Activated T-helper 1 cell treated with anti-CD3 and anti-CD28 coated beads, Interleukin-12 subunit alpha, Interleukin-12 subunit beta, Interleukin-2, Interleukin-4 antibody, amounts not matched to agents 30 ng/mL and 10 ng/mL and 1 ng/mL, durations not matched to agents 14 hours and 24 hours and 36 hours (primary cell): ENCODE data around the gene CNST. TPM values are rescaled to one million over a fixed set of nuclear protein-coding genes. Genes with fewer than 3 reads are reported as not detected.
A peak's percentile ranks its signal among the peaks of the same experiment; 100 is the strongest.
"Not testable (repeated sequence)": the region's sequence is repeated elsewhere in the genome, so short reads cannot be mapped to it uniquely, and the experiment has no call there.

Source experiments
- DNase-seq: peaks from one replicate; pipeline ENCODE4 v3.0.0; 2021; ENCODE audit warnings: low spot score
- H3K27ac Mint-ChIP-seq: one replicate; pipeline ENCODE4 v1.8.0; 2021; ENCODE audit warnings: mild to moderate bottlenecking, mixed read lengths
- H3K27me3 Mint-ChIP-seq: one replicate; pipeline ENCODE4 v1.8.0; 2022; ENCODE audit warnings: mild to moderate bottlenecking, moderate library complexity, mixed read lengths; ENCODE audit not compliant: insufficient read depth
- H3K36me3 Mint-ChIP-seq: one replicate; pipeline ENCODE4 v1.8.0; 2021; ENCODE audit warnings: low read depth, mixed read lengths
- H3K4me1 Mint-ChIP-seq: one replicate; pipeline ENCODE4 v1.8.0; 2021; ENCODE audit warnings: low read depth, mixed read lengths
- H3K4me3 Mint-ChIP-seq: one replicate; pipeline ENCODE4 v1.8.0; 2021; ENCODE audit warnings: mild to moderate bottlenecking, moderate library complexity, mixed read lengths
- H3K9me3 Mint-ChIP-seq: one replicate; pipeline ENCODE4 v1.8.0; 2021; ENCODE audit warnings: mixed read lengths
- intact Hi-C: fragments of 100-400 bp; cut with micrococcal nuclease; formaldehyde crosslinking; loops from one replicate; pipeline ENCODE4 v1.15.1; 2024
- total RNA-seq: library from RNA; stranded (reverse); gene quantifications from 2 replicates; pipeline ENCODE4 v1.2.3, GENCODE V29; 2022

CNST gene
- total RNA-seq, 1 donor from 2014 or later = 27.0 TPM

DNA sequence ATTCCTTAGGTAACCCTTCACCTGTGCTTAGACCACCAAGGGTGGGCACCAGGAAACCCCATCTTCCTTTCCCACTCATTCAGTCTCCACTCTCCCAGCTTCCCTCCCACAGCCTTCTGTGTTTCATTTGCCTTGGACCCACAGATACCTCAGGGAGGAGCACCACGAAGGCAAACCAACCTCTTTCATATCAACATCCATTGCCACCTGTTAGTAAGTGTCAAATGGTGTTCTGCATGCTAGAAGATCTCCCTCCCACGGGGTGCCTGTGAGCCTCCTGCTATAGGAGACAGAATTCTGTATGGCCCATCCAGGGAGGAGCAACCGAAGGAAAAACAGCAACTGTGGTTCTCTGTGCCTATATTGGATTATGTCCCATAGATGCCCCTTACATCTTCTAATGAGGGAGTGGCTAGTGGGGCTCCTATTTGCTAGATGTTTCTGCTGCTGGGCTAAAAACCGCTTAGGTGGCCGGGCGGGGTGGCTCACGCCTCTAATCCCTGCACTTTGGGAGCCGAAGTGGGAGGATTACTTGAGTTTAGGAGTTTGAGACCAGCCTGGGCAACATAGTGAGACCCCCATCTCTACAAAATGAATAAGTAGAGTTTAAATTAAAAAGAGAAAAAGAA, 132.3 kb downstream of the CNST start:
- intact Hi-C loops = loop anchor here (1.0 to 10.0 kb wide), 9 partner anchors 9 to 1544 kb away; partner anchors contain the start of genes CNST, KIF26B, SCCPDH and SMYD3
- Mint-ChIP-seq H3K36me3 (no peaks in the 10 kb centered on the region), H3K27ac (peak overlapping the region; percentile 5), H3K27me3 (peaks cover 2% of the 10 kb centered on the region), H3K4me3 (no peak overlapping the region), H3K4me1 (peaks cover 6% of the 10 kb centered on the region), H3K9me3 (peaks cover 11% of the 10 kb centered on the region)
- DNase-seq = no peak

DNA sequence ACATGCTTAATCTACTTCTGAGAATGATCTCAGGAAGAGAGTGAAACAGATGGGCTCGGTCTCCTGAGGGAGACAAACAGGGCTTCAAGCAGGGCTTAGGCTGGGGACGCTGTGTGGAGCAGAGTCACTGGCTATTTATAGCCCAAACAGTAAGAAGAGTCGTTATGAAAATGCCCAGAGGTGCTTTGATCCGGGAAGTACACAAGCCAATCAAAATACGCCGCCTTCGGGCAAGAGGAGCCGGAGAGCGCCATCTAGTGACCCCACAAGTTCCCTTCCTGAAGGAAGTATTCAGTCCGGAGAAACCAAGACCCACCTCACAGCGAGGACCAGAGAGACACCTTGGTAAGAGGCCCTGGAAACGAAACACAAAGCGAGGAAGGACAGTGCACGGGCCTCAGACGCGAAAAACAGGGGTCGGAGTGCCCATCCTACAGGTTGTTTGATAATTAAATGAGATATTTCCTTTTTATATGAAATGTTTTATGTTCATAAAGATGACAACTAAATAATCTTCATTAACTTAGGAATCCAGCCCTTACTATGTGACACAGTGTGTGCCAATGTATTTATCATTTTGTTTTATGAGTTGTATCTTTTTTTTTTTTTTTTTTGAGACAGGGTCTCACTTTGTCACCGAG, 133.0 kb downstream of the CNST start:
- Mint-ChIP-seq H3K9me3 (peaks cover 7% of the 10 kb centered on the region), H3K36me3 (no peaks in the 10 kb centered on the region), H3K27me3 (peaks cover 2% of the 10 kb centered on the region), H3K4me1 (peaks cover 6% of the 10 kb centered on the region), H3K27ac (no peak overlapping the region), H3K4me3 (no peak overlapping the region)
- DNase-seq = peak; percentile 71
- intact Hi-C loops = loop anchor here (1.0 to 10.0 kb wide), 9 partner anchors 10 to 1544 kb away; partner anchors contain the start of genes CNST, KIF26B, SCCPDH and SMYD3

DNA sequence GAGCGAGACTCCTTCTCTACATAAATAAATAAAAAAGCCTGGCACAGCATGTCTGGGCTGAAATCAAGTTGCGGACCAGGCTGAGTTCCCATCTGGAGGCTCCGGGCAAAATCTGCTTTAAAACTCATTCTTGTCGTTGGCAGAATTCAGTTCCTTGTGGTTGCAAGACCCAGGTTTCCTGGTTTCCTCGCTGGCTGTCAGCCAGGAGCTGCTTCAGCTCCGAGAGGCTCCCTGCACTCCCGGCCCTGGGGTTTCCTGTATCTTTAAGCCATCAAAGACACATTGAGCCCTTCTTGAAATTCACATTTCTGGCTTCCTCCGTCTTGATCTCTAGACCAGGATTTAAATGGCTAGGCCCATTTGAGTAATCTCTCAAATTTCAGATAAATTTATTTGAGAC, 137.3 kb downstream of the CNST start:
- H3K9me3 Mint-ChIP-seq = no peaks in the 10 kb centered on the region
- no peak overlapping the region for H3K27ac Mint-ChIP-seq
- peaks cover 6% of the 10 kb centered on the region for H3K4me1 Mint-ChIP-seq
- no peak for DNase-seq
- intact Hi-C loops = no loop called here
- H3K4me3 Mint-ChIP-seq = no peak overlapping the region
- H3K36me3 Mint-ChIP-seq = no peaks in the 10 kb centered on the region
- H3K27me3 Mint-ChIP-seq = peaks cover 2% of the 10 kb centered on the region

DNA sequence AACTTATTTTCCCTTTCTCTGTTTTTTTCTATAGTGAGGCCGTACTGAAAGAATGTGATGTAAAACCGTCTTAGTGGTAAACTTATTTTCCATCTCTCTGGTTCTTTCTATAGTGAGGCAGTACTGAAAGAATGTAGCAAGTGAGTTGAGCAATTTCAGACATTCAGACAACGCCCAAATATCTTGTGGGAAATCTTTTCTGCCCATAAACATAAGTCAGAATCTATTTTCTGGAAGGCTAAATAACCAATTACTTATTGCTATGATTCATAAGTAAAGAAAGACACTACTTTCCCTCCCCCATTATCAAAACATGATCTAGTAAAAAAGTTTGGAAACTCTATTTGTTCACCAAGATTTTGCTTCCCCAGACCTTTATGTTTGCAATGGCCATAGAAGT, 139.1 kb downstream of the CNST start:
- no peak for DNase-seq
- no peaks in the 10 kb centered on the region for H3K27me3 Mint-ChIP-seq
- no peaks in the 10 kb centered on the region for H3K36me3 Mint-ChIP-seq
- H3K9me3 Mint-ChIP-seq = peaks cover 6% of the 10 kb centered on the region
- intact Hi-C loops = no loop called here
- H3K4me1 Mint-ChIP-seq = peaks cover 6% of the 10 kb centered on the region
- H3K27ac Mint-ChIP-seq = no peak overlapping the region
- no peak overlapping the region for H3K4me3 Mint-ChIP-seq

DNA sequence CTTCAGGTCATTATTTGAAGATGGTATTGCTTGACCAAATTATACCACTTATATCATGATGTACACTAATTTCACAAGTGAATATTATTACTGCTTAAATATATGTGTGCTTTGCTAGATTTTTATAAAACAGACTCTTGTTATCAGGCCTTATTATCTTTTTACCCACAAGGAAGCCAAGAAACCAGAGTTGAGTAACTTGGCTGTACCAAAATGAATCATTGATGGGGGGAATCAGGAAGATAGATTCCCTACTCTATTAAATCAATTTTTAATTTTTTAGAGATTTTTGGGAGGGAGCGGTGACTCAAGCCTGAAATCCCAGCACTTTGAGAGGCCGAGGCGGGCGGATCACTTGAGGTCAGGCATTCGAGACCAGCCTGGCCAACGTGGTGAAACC, 141.9 kb downstream of the CNST start:
- intact Hi-C loops = no loop called here
- Mint-ChIP-seq H3K36me3 (no peaks in the 10 kb centered on the region), H3K27ac (no peak overlapping the region), H3K9me3 (peaks cover 17% of the 10 kb centered on the region), H3K4me1 (peaks cover 6% of the 10 kb centered on the region), H3K4me3 (no peak overlapping the region), H3K27me3 (no peaks in the 10 kb centered on the region)
- DNase-seq = no peak

DNA sequence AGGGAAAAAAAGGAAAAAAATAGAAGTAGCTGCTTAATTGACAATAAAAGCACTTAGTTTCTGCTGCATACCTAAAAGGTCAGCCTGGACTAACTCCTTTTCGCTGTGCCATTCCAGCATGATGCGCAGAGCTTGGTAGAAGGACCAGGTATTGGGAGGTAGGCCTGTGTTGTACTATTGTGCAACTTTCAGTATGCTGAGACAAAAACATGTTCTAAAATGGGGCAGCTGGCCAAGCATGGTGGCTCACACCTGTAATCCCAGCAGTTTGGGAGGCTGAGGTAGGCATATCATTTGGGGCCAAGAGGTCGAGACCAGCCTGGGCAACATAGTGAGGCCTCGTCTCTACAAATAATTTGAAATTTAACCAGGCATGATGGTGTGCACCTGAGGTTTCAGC, 142.9 kb downstream of the CNST start:
- no peaks in the 10 kb centered on the region for H3K36me3 Mint-ChIP-seq
- H3K27me3 Mint-ChIP-seq = no peaks in the 10 kb centered on the region
- peaks cover 17% of the 10 kb centered on the region for H3K9me3 Mint-ChIP-seq
- no peak overlapping the region for H3K4me3 Mint-ChIP-seq
- H3K27ac Mint-ChIP-seq = no peak overlapping the region
- intact Hi-C loops = no loop called here
- peaks cover 6% of the 10 kb centered on the region for H3K4me1 Mint-ChIP-seq
- no peak for DNase-seq

DNA sequence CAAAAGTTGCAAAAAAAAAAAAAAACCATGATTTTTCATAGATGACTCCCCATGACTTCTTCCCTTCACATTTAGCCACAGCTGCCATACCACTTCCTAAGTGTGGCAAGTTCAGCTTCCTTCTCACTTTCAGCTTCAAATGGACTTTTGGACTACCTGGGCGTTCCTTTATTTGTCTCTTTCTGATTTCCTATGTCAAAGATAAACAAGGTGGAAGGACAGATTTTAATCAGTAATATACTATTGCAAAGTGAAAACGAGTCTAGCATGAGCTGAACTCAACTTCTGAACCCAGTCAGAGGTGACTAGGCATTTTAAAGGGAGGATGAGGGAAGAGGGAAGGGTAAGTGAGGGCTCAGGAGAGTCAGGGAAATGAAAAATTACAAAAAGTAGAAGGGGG, 143.6 kb downstream of the CNST start:
- no peak overlapping the region for H3K27ac Mint-ChIP-seq
- no peaks in the 10 kb centered on the region for H3K36me3 Mint-ChIP-seq
- no peaks in the 10 kb centered on the region for H3K27me3 Mint-ChIP-seq
- peaks cover 17% of the 10 kb centered on the region for H3K9me3 Mint-ChIP-seq
- peaks cover 6% of the 10 kb centered on the region for H3K4me1 Mint-ChIP-seq
- H3K4me3 Mint-ChIP-seq = no peak overlapping the region
- intact Hi-C loops = no loop called here
- no peak for DNase-seq

DNA sequence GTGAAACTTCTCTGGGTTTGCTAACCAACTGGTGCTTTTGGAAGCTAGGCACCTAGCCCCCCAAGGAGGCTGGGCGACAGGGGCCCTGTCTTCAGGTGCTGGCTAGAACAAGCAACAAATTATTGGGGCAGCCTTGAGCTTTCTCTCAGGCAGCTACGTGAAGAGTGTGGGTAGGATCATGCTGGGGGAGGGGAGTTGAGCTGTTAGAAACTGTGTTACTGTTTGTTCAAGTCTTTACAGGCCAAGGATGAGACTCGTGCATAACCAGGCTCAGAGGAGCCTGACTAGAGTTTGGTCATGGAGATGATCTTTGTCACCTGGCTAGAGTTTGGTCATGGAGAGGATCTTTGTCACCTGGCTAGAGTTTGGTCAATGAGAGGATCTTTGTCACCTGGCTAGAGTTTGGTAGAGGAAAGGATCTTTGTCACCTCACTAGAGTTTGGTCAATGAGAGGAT, 145.3 kb downstream of the CNST start:
- Mint-ChIP-seq H3K27ac (no peak overlapping the region), H3K4me1 (peaks cover 6% of the 10 kb centered on the region), H3K27me3 (no peaks in the 10 kb centered on the region), H3K9me3 (peaks cover 17% of the 10 kb centered on the region), H3K36me3 (no peaks in the 10 kb centered on the region), H3K4me3 (no peak overlapping the region)
- intact Hi-C loops = no loop called here
- DNase-seq = no peak

DNA sequence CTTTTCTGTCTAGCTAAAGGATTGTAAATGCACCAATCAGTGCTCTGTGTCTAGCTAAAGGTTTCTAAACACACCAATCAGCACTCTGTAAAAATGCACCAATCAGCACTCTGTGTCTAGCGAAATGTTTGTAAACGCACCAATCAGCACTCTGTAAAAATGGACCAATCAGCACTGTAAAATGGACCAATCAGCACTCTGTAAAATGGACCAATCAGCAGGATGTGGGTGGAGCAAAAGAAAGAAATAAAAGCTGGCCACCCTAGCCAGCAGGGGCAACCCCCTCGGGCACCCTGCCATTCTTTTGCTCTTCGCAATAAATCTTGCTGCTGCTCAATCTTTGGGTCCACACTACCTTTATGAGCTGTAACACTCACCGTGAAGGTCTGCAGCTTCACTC, 146.2 kb downstream of the CNST start:
- H3K4me1 Mint-ChIP-seq, H3K36me3 Mint-ChIP-seq, DNase-seq, H3K27ac Mint-ChIP-seq, H3K4me3 Mint-ChIP-seq, H3K27me3 Mint-ChIP-seq, intact Hi-C loops: not testable (repeated sequence)
- H3K9me3 Mint-ChIP-seq = peaks cover 17% of the 10 kb centered on the region

Other genes starting within 250 kb of the CNST start
- 21.7 and 21.8 TPM in 2 replicates for gene SMYD3, start 59.2 kb upstream of the CNST start, total RNA-seq
- gene TFB2M, start 195 bp upstream of the CNST start, total RNA-seq = 24.8 and 30.9 TPM in 2 replicates
- gene SCCPDH, start 158.0 kb downstream of the CNST start, total RNA-seq = 23.5 and 24.3 TPM in 2 replicates